ENCODE measurements around the gene IRS2.
A peak's percentile ranks its signal among the peaks of the same experiment; 100 is the strongest.

IRS2 gene

DNA sequence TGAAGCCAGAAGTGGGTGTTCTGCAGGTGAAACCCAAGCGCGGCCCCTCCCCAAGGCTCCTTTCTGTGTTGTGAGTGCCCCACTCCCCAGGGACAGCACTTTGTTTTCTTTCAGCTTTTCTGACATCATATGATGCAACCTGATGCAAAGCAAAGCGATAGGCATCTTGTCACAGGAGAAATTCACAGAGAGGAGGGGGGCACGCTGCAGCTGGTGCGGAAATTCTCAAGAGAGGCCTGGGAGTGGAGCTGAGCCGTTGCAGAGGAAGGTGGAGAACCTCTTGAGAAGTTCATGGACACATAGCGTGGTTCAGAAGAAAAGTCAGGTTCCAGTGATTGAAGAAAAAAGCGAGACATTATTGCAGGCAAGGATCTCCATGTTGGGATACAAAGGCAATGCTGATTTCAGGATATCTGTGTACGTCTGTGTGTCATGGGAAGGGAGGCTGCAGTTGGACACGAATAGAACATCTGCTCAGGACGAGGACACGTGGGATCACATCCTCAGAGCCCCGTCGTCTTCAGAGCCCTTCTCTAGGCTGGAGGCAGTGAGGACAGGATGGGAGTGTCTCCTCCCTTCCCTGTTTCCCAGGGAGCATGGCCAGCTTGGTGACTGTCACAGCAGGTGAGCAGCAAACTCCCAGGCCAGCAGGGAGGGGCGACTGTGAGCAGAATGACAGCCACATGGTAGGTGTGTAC, 79.2 kb downstream of the IRS2 start:
- no peaks in the 10 kb centered on the region for H3K9me3 ChIP-seq
- no peak overlapping the region for H3K4me3 ChIP-seq
- H3K27ac ChIP-seq, result no peak overlapping the region
- H3K27me3 ChIP-seq, result no peaks in the 10 kb centered on the region
- H3K36me3 ChIP-seq, result no peaks in the 10 kb centered on the region
- intact Hi-C loops (cut with DNase I; ENCODE audit: low total_unique reads), result no loop called here
- peaks cover 0 to 6% (median 0%) of the 10 kb centered on the region in 4 donors for H3K4me1 ChIP-seq
- DNase-seq, result no peak
- TF ChIP-seq, protein P1, sequence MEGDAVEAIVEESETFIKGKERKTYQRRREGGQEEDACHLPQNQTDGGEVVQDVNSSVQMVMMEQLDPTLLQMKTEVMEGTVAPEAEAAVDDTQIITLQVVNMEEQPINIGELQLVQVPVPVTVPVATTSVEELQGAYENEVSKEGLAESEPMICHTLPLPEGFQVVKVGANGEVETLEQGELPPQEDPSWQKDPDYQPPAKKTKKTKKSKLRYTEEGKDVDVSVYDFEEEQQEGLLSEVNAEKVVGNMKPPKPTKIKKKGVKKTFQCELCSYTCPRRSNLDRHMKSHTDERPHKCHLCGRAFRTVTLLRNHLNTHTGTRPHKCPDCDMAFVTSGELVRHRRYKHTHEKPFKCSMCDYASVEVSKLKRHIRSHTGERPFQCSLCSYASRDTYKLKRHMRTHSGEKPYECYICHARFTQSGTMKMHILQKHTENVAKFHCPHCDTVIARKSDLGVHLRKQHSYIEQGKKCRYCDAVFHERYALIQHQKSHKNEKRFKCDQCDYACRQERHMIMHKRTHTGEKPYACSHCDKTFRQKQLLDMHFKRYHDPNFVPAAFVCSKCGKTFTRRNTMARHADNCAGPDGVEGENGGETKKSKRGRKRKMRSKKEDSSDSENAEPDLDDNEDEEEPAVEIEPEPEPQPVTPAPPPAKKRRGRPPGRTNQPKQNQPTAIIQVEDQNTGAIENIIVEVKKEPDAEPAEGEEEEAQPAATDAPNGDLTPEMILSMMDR (IDR thresholded peaks at IDR 0.05), result no peak

DNA sequence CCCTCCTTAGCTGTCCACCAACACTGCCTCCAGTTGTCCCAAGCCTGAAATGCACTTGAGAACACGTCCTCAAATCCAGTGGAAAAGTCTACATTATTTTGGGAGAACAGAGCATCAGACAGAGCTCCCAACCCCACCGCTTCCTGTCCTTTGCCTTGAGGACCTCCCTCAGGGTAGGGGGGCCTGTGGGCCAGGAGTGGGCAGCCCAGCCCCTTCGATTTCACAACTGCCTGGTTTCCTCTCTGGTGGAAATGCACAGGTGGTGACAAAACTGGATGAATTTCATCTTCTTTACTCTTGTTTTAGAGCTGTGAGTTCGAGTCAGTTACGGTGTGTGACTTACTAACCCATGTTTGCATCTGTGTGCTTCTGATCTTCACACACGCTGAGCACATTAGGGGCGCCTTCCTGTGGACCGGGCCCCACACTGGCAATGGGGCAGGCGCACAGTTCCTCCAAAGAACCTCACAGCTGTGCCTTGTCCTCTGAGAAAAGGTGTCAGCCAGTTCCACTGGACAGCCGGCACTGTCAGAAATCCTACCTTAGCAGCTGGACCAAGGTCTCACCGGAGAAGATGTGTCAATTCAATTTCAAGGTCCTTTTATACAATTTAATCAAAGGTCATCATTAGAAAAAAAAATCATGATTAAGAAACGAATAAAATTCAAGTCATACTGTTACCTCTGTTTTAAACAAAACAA, 80.2 kb downstream of the IRS2 start:
- Histone ChIP-seq H3K27me3 (no peaks in the 10 kb centered on the region), H3K9me3 (no peaks in the 10 kb centered on the region), H3K36me3 (no peaks in the 10 kb centered on the region), H3K27ac (no peak overlapping the region), H3K4me1 (peaks cover 0 to 6% (median 0%) of the 10 kb centered on the region in 4 donors), H3K4me3 (no peak overlapping the region)
- TF ChIP-seq, protein P1 (IDR thresholded peaks at IDR 0.05), result no peak
- no peak for DNase-seq
- intact Hi-C loops (cut with DNase I; ENCODE audit: low total_unique reads), result no loop called here

DNA sequence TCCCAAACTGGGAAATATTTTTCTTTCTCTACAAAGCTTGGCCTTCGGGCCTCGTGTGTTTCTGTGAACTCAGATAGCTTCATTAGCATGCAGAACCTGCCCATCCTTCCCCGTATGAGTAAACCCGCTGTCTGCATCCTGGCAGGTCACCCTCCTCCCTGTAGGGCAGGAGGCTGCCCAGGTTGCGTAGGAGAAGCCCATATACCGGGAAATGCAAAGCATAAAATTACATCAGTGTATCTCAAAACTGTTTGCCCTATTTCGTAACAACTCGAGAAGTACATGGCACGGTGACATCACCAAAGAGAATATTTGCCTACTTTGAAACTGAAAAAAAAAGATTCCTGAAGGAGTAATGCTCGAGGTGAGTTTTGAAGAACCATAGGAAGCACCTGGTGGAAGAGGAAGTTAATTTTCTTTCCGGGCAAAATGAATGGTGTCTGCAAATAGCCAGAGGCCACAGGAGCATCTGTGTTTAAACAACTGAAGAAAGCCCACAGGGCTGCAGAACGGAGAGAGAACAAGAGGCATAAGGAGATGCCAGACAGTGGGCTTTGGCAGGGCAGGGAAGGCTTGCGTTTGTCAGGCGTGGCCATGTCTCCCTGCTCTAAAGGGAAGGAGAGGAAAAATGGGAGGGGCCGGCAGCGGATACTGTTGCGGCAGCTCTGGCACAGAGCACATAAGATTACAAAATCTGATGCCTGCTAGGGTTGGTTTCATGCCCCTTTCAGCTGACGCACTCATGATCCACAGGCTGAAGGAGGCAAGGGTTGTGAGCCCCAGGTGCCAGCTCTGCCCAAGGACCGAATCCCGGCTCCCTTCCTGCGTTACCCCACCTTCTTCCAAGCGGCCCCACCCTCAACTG, 81.4 kb downstream of the IRS2 start:
- TF ChIP-seq, protein P1 (IDR thresholded peaks at IDR 0.05), result no peak
- Histone ChIP-seq H3K9me3 (no peaks in the 10 kb centered on the region), H3K36me3 (no peaks in the 10 kb centered on the region), H3K4me1 (peaks cover 0 to 6% (median 0%) of the 10 kb centered on the region in 4 donors), H3K4me3 (no peak overlapping the region), H3K27me3 (no peaks in the 10 kb centered on the region), H3K27ac (no peak overlapping the region)
- peak; percentile 60 to 79 for DNase-seq
- intact Hi-C loops (cut with DNase I; ENCODE audit: low total_unique reads), result no loop called here

DNA sequence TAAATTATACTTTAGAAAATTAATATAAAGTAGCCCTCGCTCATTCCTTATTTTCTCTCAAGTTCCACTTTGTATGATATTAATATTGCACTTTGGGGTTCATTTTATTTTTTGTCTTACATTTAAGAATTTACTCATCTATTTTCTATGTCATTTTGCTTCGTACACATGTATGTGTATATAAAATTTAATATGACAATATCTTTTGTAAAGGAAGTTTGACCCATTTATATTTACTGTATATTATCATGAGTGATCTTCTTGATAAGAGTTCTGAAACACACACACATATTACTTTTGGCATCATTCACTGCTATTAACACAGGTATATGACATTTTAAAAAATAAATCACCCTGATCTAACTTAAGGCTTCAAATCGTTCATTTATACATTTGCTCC, 83.1 kb downstream of the IRS2 start:
- no peaks in the 10 kb centered on the region for H3K27me3 ChIP-seq
- H3K36me3 ChIP-seq, result no peaks in the 10 kb centered on the region
- TF ChIP-seq, protein P1 (IDR thresholded peaks at IDR 0.05), result no peak
- peaks cover 0 to 6% (median 0%) of the 10 kb centered on the region in 4 donors for H3K4me1 ChIP-seq
- no peaks in the 10 kb centered on the region for H3K9me3 ChIP-seq
- H3K4me3 ChIP-seq, result no peak overlapping the region
- intact Hi-C loops (cut with DNase I; ENCODE audit: low total_unique reads), result no loop called here
- no peak for DNase-seq
- no peak overlapping the region for H3K27ac ChIP-seq

Measured in tibial artery (tissue), 4 donors.